Glomerular visceral epithelial cell (primary cell): ENCODE results near the gene C3orf85.

Experiments used
- DNase-seq: peaks from one replicate; pipeline ENCODE4 v3.0.0-alpha.2; 2016; ENCODE audit errors: extremely low spot score

Gene C3orf85

DNA sequence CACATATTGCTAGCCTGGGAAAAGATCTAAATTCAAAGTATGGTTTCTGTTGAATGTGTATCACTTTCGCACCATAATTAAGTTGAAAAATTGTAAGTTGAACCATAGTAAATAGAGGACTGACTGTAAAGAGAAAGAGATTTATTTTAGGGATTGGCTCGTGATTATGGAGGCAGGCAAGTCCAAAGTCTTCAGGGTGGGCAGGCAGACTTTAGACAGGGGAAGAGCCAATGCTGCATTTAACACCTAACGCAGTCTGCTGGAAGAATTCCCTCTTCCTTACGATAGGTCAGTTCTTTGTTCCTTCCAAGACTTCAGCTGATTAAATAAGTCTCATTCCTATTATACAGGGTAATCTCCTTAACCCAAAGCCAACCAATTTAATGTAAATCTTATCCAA lies 15.8 kb downstream of the C3orf85 start:
- DNase-seq = no peak

DNA sequence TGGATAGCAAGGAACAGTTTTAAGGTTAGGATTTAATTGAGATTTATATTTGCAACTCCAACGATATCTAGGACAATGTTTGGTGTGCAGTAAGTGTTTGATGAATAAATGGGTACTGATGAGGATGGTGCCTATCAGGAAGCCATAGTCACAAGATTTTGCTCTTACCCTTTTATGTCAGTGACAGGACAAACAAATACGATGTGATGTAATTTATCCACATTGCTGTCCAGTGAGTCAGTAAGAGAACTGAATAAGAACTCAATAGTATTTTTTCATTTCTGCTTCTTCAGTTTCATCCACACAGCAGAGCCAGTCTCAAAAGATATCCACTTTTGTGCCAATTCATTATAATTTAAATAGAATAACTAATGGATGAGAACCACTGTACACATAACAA lies 18.5 kb downstream of the C3orf85 start:
- DNase-seq = peak; percentile 6

DNA sequence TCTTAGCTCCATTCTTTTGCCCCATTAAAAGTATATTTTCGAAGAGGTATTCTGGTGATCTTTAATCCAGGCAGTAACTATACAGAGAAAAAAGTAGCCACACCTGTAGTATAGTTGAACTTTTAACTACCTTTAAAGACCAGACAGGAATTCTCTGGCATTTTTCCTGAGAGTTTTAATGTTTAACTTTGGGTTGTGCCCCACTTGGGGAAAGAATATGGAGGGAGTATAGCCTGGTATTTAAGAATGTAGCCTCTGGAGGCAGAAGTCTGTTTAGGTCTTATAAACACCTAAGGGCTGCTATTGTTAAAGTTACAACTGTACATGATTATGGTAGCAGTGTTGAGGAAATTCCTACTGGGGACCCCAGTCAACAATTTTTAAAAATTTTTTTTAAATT lies 19.3 kb downstream of the C3orf85 start:
- DNase-seq = peak; percentile 8

DNA sequence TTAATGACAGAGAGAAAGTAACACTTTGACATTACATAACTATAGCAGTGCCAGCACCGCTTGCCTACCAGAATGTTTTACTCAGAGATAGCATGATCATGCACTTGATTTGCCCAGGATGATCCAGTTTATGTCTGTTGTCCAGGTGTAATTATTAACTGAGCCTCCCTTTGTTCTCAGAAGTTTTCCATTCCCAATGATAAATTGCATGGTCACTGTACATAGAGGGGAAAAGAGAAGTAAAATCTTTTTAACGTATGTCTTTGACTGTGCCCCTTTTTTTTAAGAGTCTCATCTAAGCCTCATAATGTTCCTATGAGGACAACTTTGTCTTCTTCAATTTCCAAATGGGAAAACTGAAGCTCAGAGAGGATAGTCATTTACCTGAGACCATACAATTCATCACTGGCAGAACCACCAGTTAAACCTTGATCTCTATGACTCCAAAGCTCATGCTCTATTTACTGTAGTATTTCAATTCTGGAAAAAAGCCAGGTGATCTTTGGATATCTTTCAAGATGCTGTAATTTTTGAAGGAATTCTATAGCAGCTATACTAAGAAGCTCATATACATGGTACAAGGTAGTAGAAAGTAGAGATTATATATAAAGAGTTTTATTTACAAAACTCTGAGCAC lies 25.1 kb downstream of the C3orf85 start:
- DNase-seq = no peak

DNA sequence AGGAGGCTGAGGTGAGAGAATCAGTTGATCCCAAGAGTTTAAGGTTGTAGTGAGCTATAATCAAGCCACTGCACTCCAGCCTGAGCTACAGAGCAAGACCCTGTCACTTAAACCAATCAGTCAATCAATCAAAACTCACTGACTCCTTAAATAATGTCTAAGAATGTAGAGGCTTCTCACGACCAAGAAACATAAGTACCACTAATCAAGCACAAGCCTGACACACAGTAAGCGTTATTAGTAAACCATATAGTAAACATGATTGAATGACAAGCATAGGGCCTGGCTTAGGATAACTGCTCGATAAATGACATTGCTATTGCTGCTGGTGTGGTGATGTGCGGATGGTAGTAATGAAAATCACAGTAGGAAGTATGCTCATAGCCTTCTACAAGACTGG lies 29.4 kb downstream of the C3orf85 start:
- no peak for DNase-seq

DNA sequence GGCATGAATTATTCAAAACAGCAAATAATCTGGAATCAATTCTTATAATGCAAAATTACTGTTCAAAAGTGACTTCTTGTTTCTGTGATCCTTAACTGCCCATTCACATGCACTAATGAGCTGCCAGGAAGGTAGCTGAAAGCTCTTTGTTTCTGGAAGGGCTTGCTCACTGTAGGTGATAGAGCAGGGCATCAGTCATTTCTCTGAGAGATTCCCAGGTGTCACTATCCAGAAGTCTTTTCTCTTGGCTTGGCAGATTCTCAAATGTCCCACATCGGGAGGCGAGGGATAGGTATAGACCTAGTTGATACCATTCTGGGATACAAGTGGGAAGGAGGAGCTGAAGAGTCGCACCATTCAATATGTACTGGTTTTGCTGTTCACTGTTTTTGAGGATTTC lies 35.0 kb downstream of the C3orf85 start:
- no peak for DNase-seq

DNA sequence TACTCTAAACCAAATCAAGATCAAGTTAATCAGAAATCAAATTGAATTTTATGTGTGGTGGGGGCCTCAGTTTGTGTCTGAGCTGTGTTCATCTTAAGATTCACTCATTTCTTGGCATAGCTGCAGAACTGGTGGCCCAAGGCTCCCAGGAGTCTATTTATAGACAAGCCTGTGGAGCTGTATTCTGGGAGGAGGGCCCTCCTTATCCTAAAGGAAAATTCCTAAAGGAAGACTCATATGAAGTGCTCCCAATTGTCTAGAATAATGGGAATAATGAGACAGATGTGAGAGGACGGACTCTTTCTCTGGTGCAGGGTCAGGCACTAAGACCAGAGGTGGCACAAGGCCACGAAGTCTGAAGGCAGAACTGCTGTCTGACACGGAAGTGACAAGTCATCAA lies 38.9 kb downstream of the C3orf85 start:
- no peak for DNase-seq

DNA sequence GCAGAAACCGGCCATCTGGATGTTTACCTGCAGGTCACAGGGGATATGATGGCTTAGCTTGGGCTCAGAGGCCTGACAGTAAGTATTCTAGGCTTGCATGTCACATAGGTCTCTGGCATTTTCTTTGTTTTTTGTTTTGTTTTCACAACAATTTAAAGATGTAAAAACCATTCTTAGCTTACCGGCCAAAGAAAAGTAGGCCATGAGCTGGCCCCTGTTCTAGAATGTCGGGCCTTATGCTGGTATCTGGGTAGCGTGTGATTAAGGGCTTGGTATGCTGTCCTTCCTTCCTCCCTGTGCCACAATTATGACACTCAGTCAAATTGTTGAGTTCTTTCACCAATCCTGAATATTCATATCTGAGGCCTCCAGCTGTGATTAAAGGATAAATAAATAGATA lies 40.2 kb downstream of the C3orf85 start:
- no peak for DNase-seq

DNA sequence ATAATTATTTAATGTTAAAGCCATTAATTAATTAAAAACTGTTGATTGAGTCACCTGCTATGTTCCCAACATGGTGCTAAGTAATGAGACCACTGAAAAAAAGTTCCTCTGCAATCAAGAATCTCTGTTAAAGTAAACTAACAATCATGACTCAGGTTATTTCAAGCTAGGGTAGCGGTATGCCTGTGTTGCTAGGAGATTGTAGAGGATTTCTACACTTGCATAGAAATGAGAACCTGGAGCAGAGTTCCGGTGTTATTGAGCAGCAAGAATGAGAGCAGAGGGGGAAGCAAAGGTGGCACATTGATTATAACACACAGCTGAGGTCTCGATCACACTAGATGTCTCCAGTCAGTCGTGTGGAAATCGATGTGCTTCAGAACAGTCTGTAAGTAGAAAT lies 41.4 kb downstream of the C3orf85 start:
- no peak for DNase-seq

DNA sequence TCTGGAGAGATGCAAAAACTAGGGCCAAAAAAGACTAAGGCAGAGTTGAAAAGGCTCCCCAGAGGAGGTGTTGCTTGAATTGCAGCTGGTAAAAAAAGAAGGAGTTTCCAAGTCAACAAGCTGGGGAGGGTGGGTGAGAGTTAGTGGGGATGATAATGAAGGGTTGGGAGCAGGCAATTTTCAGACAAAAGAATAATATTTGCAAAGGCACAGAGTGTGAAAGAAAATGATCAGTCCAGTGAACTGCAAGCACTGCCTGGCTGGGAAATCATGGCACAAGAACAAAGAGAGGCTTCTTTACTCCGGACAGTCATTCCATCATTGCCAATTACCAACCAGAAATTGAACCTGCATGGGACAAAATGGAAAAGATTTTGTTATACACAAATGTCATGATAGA lies 42.2 kb downstream of the C3orf85 start:
- no peak for DNase-seq

DNA sequence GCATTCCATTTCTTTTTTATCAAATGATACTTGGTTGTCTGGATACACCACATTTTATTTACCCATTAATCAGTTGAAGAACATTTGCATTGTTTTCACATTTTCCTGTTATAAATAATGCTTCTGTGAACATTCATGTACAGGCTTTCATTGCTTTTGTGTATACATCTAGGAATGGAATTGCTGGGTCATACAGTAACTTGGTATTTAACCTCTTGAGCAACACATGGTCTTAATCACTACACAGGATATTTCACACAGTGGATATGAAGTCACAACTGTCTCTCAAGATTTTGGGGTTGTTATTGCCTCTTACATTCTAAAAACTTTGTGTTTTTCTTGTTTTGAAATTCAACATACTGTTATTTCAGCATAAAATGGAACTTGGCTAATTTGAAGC lies 48.2 kb downstream of the C3orf85 start:
- no peak for DNase-seq

DNA sequence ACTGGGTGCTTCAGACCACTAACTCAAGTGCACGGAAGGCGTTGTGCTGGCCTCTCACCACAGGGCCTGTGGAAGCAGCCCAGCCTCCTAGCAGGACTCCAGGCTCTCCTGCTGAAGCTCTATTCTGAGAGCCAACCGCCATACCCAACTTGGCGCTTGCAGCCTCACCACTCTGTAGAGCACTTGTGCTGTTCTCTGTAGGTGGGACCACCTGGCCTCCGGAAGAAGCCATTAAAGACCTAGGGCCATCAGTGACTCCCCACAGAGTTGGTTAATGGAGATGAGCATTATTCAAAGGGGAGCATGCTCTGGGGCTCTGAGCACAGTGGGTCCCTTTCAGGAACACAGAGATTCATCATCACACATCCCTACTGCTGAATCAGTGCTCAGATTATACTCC lies 50.9 kb downstream of the C3orf85 start:
- DNase-seq = no peak

DNA sequence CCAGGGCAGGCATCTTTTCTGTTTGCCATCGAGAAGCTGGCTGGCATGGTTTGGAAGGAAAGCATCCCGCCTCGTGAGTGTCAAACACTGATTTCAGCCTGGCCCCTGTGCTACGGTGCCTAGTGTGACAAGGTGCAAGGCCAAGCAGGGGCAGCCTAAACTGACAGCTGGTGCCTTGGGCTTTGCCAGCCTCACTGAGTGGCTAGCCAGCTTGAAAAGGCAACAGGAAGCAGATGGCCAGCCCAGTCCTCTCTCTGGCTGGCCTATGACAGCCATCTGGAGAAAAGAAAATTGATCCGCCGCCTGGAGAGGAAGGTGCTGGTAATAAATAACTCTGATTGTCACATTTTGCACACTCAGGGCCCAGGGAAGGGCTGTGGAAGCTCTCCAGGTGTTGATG lies 52.2 kb downstream of the C3orf85 start:
- DNase-seq = no peak

DNA sequence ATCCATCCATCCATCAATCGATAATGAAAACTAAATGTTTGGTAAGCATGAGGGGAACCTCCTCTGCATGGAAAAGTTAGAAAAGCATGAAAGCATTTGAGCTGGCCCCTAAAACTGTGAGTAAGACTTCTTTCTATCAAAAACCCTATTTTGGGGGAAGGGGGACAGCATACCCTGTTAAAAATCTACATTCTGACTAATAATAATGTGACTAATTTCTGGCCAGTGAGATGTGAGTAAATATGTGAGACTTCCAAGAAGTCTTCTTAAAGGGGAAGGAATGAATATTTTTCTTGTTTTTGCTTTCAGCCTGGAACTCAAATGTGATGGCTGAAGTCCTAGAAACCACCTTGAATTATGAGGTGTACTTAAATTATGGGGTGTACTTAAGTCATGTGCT lies 54.9 kb downstream of the C3orf85 start:
- no peak for DNase-seq

DNA sequence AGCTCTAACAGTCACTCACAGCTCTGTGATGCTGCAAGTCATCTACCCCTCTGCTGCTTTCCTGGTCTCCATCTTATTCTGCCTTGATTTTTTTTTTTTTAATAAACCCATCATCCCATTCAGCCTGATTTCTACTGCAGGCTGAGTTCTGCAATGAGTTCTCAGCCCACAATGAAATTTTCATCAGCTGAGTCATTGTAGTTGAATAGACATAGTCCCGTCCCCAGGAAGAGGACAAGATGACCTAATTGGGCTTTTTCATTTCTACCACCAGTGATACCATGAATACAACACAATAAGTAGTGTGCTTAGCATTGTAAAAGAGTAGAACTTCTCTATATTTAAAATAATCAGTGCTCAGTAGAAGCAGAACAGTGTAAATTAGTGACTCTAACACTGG lies 59.3 kb downstream of the C3orf85 start:
- DNase-seq = peak; percentile 50
